Measurements from ENCODE around the gene TEDC2. TPM values are rescaled to one million over a fixed set of nuclear protein-coding genes. Genes with fewer than 3 reads are reported as not detected.

TEDC2 gene
- total RNA-seq, 1 donor from 2014 or later, result 29.1 TPM

GRCh38 chr16:2473446-2473926 is 13.6 kb downstream of the TEDC2 start:
- Histone ChIP-seq H3K4me3 (peak overlapping the region; percentile 97), H2AFZ (replicated peaks) (no peak overlapping the region), H3K36me3 (no peaks in the 10 kb centered on the region), H3K27ac (no peak overlapping the region), H3K9me3 (ENCODE audit: low read depth) (no peaks in the 10 kb centered on the region), H4K20me1 (ENCODE audit: low read depth) (peaks cover 41% of the 10 kb centered on the region), H3K79me2 (ENCODE audit: low read depth) (peaks cover 10% of the 10 kb centered on the region), H3K4me1 (peaks cover 41% of the 10 kb centered on the region), H3K4me2 (peak overlapping the region; percentile 98), H3K27me3 (peaks cover 59% of the 10 kb centered on the region), H3K9ac (no peak overlapping the region), H3F3A (ENCODE audit: low read depth) (peaks cover 44% of the 10 kb centered on the region)
- peaks cover 12% of the 10 kb centered on the region for H3K27me3 Mint-ChIP-seq (ENCODE audit: insufficient read depth, low read depth)
- no peak overlapping the region for H3K27ac Mint-ChIP-seq
- peaks cover 33% of the 10 kb centered on the region for H3K4me1 Mint-ChIP-seq
- TF ChIP-seq CTCF (IDR thresholded peaks at IDR 0.05) (no peak), EZH2phosphoT487 (IDR thresholded peaks at IDR 0.05) (no peak), EZH2 (IDR thresholded peaks at IDR 0.05) (no peak)
- peak overlapping the region; percentile 80 for H3K4me3 Mint-ChIP-seq
- no peaks in the 10 kb centered on the region for H3K36me3 Mint-ChIP-seq
- H3K9me3 Mint-ChIP-seq, result no peaks in the 10 kb centered on the region
- peak; percentile 38 for DNase-seq (ENCODE audit: low spot score)

GRCh38 chr16:2473999-2474876 is 14.3 kb downstream of the TEDC2 start:
- Mint-ChIP-seq H3K27me3 (ENCODE audit: insufficient read depth, low read depth) (peaks cover 12% of the 10 kb centered on the region), H3K27ac (no peak overlapping the region), H3K4me3 (peak overlapping the region; percentile 83), H3K4me1 (peaks cover 29% of the 10 kb centered on the region), H3K9me3 (no peaks in the 10 kb centered on the region), H3K36me3 (no peaks in the 10 kb centered on the region)
- Histone ChIP-seq H3K27ac (no peak overlapping the region), H3K9me3 (ENCODE audit: low read depth) (no peaks in the 10 kb centered on the region), H3K36me3 (no peaks in the 10 kb centered on the region), H3K9ac (peak overlapping the region; percentile 65), H2AFZ (replicated peaks) (peak overlapping the region; percentile 27), H3K4me1 (peaks cover 34% of the 10 kb centered on the region), H3K79me2 (ENCODE audit: low read depth) (peaks cover 10% of the 10 kb centered on the region), H4K20me1 (ENCODE audit: low read depth) (peaks cover 41% of the 10 kb centered on the region), H3K4me2 (peak overlapping the region; percentile 98), H3K27me3 (peaks cover 59% of the 10 kb centered on the region), H3F3A (ENCODE audit: low read depth) (peaks cover 40% of the 10 kb centered on the region), H3K4me3 (peak overlapping the region; percentile 97)
- DNase-seq (ENCODE audit: low spot score), result peak; percentile 76
- TF ChIP-seq EZH2phosphoT487 (IDR thresholded peaks at IDR 0.05), result peak; percentile 50
- TF ChIP-seq EZH2 (IDR thresholded peaks at IDR 0.05), result no peak
- peak; percentile 46 for TF ChIP-seq CTCF (IDR thresholded peaks at IDR 0.05)

GRCh38 chr16:2474877-2475412 is 15.0 kb downstream of the TEDC2 start, which contains the start of gene TBC1D24:
Gene TBC1D24 (plus strand): TSS chr16:2475127. CDS start chr16:2496149, 21,022 bp downstream.
- peak within 1 kb of the TSS; percentile 83 for H3K4me3 Mint-ChIP-seq
- H3K9ac ChIP-seq, result peak within 1 kb of the TSS; percentile 65
- H3K27me3 Mint-ChIP-seq (ENCODE audit: insufficient read depth, low read depth), result peaks cover 8% of the 10 kb centered on the region
- H3K27me3 ChIP-seq, result peaks cover 59% of the 10 kb centered on the region
- no peak within 1 kb of the TSS for H3K27ac Mint-ChIP-seq
- peak within 1 kb of the TSS; percentile 27 for H2AFZ ChIP-seq (replicated peaks)
- H3K4me1 ChIP-seq, result peaks cover 27% of the 10 kb centered on the region
- peak within 1 kb of the TSS; percentile 98 for H3K4me2 ChIP-seq
- peaks cover 45% of the 10 kb centered on the region for H4K20me1 ChIP-seq (ENCODE audit: low read depth)
- H3F3A ChIP-seq (ENCODE audit: low read depth), result peaks cover 38% of the 10 kb centered on the region
- peak within 1 kb of the TSS; percentile 97 for H3K4me3 ChIP-seq
- H3K36me3 ChIP-seq, result no peaks in the 10 kb centered on the region
- H3K9me3 ChIP-seq (ENCODE audit: low read depth), result no peaks in the 10 kb centered on the region
- no peaks in the 10 kb centered on the region for H3K9me3 Mint-ChIP-seq
- TF ChIP-seq EZH2phosphoT487 (IDR thresholded peaks at IDR 0.05) (no peak), CTCF (IDR thresholded peaks at IDR 0.05) (no peak), EZH2 (IDR thresholded peaks at IDR 0.05) (no peak)
- no peak within 1 kb of the TSS for H3K27ac ChIP-seq
- peak; percentile 95 for DNase-seq (ENCODE audit: low spot score)
- peaks cover 25% of the 10 kb centered on the region for H3K4me1 Mint-ChIP-seq
- no peaks in the 10 kb centered on the region for H3K36me3 Mint-ChIP-seq
- peaks cover 10% of the 10 kb centered on the region for H3K79me2 ChIP-seq (ENCODE audit: low read depth)

Measured in neural progenitor cell (in vitro differentiated cells).